Stimulated activated CD4-positive, alpha-beta T cell treated with anti-CD3 and anti-CD28 coated beads, Interleukin-4, amount 100 ng/mL, for 24 hours (primary cell): Measurements from ENCODE around the gene GALNT15.
A peak's percentile ranks its signal among the peaks of the same experiment; 100 is the strongest.

Experiments
- DNase-seq: peaks from one replicate; pipeline ENCODE4 v3.0.0-alpha.2; 2020

The GALNT15 gene

DNA sequence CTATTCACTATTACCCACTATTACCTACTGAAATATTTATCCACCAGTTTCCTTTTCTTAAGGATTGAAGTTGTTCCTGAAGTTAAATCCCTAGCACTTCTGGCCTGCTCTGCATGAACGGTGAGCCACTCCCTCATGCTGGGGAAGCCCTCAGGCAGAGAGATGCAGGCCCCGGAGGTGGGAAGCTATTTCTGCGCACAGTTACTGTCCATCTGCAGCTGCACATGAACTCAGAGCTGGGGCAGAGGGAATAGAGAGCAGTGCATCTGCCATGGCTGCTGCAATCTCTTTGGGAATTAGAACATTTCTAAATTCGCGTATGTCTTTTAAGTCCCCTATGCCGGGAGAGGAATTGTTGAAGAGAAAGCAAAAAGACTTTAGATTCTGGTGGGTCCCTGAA, 6.3 kb upstream of the GALNT15 start:
- no peak for DNase-seq

DNA sequence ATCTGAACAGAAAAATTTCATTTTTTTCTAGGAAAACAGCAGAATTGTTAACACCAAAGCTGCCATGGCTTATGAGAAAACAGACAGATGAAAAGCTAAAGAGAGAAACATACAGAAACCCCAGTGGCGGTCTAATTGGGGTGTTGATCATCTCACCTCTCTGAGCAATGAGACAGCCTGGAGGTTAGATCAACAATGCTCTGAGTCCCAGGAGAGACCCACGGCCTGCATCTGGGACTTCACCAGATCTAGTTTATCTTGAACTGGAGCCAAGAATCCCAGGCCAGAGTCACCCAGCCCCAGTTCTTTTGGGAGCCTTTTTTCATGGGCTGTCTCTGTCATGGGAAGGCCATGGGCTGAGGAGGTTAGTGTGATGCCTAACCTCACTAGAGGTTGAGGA, 3.5 kb upstream of the GALNT15 start:
- DNase-seq = no peak

GRCh38 chr3:16171825-16172224, 2.7 kb upstream of the GALNT15 start:
- no peak for DNase-seq

DNA sequence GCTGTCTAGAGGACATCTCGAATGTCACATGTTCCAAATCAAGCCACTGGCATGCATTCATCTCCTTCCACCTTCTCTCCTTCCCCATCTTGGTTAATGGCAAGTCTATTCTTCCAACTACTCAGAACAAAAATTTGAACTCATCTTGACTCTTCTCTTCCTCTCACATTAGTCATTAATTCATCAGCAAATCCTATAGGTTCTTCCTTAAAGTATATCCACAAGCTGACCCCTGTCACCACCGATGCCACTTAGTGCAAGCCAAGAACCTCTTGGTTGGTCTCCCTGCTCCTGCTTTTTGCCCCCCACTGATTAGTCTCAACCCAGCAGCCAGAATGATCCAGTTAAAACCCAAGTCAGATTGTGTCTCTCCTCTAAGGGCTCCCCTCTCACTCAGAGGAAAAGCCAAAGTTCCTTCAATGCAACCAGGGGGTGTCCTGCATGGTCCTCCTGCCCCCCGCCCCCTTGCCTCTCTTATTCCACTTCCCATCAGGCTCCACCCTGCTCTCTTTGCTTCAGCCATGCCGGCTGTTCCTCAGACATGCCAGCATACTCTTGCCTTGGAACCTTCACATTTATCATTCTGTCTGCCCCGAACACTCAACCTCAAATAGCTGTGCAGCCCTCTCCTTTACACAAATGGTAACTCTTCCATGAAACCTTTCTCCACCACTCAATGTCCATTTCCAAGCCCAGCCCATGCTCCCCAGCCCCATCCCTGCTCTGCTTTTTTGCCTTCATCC, 1.0 kb upstream of the GALNT15 start:
- DNase-seq = no peak

GRCh38 chr3:16174026-16174355, 489 bp upstream of the GALNT15 start:
- DNase-seq = no peak

DNA sequence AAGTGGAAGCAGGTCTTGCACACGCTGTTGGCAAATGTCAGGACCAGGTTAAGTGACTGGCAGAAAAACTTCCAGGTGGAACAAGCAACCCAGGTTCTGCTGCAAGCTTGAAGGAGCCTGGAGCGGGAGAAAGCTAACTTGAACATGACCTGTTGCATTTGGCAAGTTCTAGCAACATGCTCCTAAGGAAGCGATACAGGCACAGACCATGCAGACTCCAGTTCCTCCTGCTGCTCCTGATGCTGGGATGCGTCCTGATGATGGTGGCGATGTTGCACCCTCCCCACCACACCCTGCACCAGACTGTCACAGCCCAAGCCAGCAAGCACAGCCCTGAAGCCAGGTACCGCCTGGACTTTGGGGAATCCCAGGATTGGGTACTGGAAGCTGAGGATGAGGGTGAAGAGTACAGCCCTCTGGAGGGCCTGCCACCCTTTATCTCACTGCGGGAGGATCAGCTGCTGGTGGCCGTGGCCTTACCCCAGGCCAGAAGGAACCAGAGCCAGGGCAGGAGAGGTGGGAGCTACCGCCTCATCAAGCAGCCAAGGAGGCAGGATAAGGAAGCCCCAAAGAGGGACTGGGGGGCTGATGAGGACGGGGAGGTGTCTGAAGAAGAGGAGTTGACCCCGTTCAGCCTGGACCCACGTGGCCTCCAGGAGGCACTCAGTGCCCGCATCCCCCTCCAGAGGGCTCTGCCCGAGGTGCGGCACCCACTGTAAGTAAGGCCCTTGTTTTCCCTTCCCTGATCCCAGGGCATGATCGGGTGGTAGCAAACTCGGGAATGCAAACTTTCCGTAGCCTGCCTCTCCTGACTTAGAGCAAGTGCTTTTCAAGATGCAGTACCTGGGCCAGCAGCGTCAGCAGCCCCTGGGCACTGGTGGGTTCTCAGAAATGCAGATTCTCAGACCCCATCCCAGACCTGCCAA, 759 bp downstream of the GALNT15 start:
- DNase-seq = no peak

- DNase-seq = no peak
These were observed 2.0 kb downstream of the GALNT15 start for GRCh38 chr3:16176391-16177030.

DNA sequence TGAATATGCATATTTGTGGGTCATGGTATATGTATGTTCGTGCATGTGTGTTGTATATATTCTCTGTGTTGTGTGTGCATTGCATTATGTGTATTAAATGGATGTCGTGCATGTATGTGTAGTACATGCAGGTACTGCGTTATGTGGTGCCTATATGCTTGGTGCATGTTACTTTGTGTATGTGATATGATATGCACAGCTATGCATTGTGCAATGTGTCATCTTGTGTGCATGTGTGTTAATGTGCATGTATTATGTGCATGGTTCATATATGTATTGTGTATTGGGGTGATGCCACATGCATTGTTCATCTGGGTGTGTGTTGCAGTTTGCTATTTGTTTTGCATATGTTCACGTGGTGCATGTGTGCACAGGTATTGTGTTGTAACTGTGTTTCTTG, 2.9 kb downstream of the GALNT15 start:
- no peak for DNase-seq

GRCh38 chr3:16177962-16178627, 3.6 kb downstream of the GALNT15 start:
- peak; percentile 63 for DNase-seq

- DNase-seq = no peak
These were observed 4.1 kb downstream of the GALNT15 start for GRCh38 chr3:16178628-16178988.

DNA sequence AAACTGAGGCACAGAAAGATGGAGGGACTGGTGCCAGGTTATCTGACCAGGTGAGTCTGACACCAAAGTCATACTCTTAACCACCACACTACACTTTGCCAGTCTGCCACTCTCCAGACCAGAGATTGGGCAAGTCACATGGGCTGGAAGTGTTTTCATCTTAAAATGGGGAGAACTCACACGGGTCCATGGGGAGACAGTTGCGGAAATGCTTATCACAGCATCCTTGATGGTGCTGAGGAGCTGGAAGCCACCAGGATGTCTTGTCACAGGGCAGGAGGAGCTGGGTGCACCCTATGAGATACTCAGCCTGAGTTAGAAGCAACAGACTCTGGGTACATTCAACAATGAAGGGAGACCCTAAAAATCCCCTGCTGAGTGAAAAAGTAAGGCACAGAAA, 4.8 kb downstream of the GALNT15 start:
- no peak for DNase-seq

GRCh38 chr3:16179771-16180736, 5.6 kb downstream of the GALNT15 start:
- DNase-seq = no peak

GRCh38 chr3:16180737-16181134, 6.3 kb downstream of the GALNT15 start:
- DNase-seq = no peak

DNA sequence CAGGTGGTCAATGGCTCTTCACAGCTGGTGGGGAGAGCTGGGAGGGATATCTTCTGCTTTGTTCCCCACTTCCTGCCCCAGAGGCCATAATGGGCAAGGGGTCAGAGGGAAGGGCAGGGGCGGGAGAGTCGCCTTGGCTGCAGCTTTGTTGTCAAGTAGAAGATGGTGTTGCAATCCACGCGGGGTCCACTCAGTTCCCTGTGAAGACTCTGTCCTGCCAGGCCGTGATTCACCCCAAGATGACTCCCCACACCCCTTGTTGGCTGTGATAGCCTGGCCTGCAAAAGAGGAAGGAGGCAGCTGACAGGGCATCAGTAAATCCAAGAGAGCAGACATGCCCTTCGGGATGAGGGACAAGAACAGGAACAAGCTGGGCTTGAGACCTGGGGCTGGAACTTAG, 6.9 kb downstream of the GALNT15 start:
- no peak for DNase-seq

GRCh38 chr3:16182183-16182582, 7.7 kb downstream of the GALNT15 start:
- no peak for DNase-seq

DNA sequence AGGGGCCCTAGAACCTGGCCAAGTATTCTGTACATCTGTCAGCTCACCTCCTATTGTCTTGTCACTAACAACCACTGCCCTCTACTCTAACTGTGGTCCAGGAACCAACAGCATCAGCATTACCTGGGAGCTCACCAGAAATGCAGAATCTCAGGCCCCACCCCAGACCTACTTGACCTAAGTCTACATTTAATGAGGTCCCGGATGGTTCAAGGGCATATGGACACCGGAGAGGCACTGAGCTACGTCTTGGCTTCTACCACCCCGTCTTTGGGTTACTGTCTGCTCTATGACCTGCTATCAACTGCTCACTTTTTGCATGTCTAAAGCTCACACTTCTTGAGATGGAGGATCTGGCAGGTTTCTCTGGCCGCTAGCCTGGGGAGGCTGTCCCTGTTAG, 8.1 kb downstream of the GALNT15 start:
- DNase-seq = no peak

GRCh38 chr3:16183082-16183481, 8.6 kb downstream of the GALNT15 start:
- no peak for DNase-seq

DNA sequence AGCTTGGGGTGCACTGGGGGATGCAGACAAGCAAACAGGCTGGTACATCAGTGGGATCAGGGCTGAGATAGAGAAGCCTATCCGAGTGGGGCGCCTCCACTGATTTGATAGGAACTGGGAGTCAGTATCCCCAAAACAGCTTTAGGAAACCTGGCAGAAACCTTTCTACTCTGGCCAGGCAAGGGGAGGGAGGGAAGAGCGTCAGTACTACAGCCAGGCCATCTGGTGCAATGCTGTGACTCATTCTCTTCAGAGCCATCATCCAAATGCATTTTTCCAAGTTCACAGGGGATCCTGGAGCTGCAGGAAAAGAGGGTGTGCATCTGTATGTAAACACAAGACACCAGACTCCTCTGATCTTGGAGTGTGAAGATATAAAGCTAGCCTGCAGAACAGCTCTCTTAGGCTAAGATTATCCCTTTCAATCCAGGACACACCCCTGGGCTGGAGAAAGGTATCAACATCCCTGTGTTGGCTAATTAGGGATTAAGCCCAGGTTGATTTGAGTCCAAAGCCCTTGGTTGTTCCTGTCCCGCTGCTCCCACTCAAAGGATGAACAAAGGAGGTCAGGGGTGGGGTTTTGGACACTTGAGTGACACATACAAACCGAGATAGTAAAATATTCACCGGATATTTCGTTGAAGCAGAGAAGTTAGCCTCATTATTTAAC, 9.3 kb downstream of the GALNT15 start:
- DNase-seq = no peak

DNA sequence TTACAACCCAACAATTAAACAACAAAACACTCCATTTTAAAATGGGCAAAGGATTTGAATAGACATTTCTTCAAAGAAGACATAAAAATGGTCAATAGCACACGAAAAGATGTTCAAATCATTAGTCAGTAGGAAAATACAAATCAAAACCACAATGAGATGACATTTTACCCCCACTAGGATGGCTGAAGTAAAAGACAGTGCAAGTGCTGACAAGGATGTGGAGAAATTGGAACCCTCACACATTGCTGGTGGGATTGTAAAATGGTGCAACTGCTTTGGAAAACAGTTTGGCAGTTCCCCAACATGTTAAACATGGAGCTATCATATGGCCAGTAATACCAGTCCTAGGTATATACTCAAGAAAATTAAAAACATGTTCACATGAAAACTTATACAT, 11.6 kb downstream of the GALNT15 start:
- no peak for DNase-seq

DNA sequence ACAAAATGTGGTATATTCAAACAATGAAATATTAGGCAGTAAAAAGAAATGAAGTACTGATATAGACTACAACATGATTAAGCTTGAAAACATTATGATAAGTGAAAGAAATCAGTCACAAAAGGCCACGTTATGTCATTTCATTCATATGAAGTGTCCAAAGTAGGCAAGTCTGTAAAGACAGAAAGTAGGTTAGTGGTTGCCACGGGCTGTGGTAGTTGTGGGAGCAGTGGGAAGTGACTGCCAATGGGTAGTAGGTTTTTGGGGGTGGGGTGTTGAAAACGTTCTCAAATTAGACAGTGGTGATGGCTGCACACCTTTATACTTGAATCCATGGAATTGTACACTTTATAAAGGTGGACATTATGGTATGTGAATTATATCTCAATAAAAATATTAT, 12.1 kb downstream of the GALNT15 start:
- no peak for DNase-seq

GRCh38 chr3:16187213-16187790, 12.8 kb downstream of the GALNT15 start:
- DNase-seq = no peak
